Colonic mucosa (tissue), 4 donors: ENCODE results near the gene LGR4. TPM values are rescaled to one million over a fixed set of nuclear protein-coding genes. Genes with fewer than 3 reads are reported as not detected.

Source experiments
- DNase-seq: peaks from one replicate; pipeline ENCODE4 v3.0.0-alpha.2; 2020
- H3K27ac ChIP-seq: fragments of 200-600 bp; one replicate; pipeline ENCODE4 v1.8.0; 2021
- H3K27me3 ChIP-seq: fragments of 200-600 bp; one replicate; pipeline ENCODE4 v1.8.0; 2021
- H3K36me3 ChIP-seq: fragments of 200-600 bp; one replicate; pipeline ENCODE4 v1.8.0; 2021
- H3K4me1 ChIP-seq: fragments of 200-600 bp; one replicate; pipeline ENCODE4 v1.8.0; 2021; ENCODE audit warnings: mild to moderate bottlenecking
- H3K4me3 ChIP-seq: fragments of 200-600 bp; one replicate; pipeline ENCODE4 v1.8.0; 2021
- H3K9ac ChIP-seq, 2 donors: one replicate each; pipeline ENCODE4 v1.7.0; 2013; ENCODE audit warnings: control low read depth in 2 of 2, low read depth in 2 of 2, low read length in 2 of 2
- H3K9me3 ChIP-seq: fragments of 200-600 bp; one replicate; pipeline ENCODE4 v1.8.0; 2021
- intact Hi-C: fragments of 100-400 bp; cut with DNase I; formaldehyde crosslinking; loops from one replicate; pipeline ENCODE4 v1.14.1; 2022
- total RNA-seq, 2 donors: library from RNA; stranded (reverse); fragmentation: NEBNext Ultra II Directional in 1 of 2; extraction: Animal tissue kit (Norgen Biotek cat#: 25700) in 1 of 2; gene quantifications; one replicate each; pipeline ENCODE4 v1.2.1, GENCODE V29; 2021
- TF ChIP-seq, protein P1 (sequence below): fragments of 200-600 bp; IDR thresholded peaks from one replicate; pipeline ENCODE4 v1.8.0; 2022; ENCODE audit warnings: antibody characterized with exemption, mild to moderate bottlenecking
- donor health status: healthy.
- donor health status: DM: no; HTN: no; CAD: no.
- donor health status: DM: no; HTN: no; CAD: no.

LGR4 gene
- total RNA-seq, 2 donors from 2014 or later = 88.2 to 94.5 TPM

DNA sequence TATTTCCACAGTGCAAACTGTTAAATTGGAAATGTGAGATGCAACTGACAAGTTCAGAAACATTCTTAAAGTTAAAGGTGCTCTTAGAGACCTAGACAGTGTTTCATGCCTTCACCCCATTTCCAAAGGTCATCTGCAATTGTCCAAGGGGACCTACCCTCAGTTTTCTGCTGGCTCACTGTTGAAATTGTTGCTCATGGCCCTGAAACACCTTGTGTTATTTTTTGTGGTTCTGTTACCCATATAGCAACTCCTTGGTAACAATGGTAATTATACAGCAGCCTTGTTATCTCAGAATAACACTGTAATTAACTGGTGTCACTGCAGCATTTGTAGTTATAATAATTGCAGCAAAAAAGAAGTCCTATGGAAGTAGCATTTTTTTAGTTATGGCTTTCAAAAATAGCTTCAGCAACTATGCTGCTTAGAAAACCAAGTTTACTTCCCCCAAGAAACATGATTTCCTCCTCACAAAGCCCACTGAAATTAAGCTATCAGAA is 60.3 kb downstream of the LGR4 start:
- DNase-seq = no peak
- Histone ChIP-seq H3K27me3 (no peaks in the 10 kb centered on the region), H3K9ac (no peak overlapping the region), H3K4me3 (no peak overlapping the region), H3K9me3 (no peaks in the 10 kb centered on the region), H3K27ac (no peak overlapping the region), H3K4me1 (no peaks in the 10 kb centered on the region), H3K36me3 (no peaks in the 10 kb centered on the region)
- intact Hi-C loops = no loop called here
- TF ChIP-seq, protein P1, sequence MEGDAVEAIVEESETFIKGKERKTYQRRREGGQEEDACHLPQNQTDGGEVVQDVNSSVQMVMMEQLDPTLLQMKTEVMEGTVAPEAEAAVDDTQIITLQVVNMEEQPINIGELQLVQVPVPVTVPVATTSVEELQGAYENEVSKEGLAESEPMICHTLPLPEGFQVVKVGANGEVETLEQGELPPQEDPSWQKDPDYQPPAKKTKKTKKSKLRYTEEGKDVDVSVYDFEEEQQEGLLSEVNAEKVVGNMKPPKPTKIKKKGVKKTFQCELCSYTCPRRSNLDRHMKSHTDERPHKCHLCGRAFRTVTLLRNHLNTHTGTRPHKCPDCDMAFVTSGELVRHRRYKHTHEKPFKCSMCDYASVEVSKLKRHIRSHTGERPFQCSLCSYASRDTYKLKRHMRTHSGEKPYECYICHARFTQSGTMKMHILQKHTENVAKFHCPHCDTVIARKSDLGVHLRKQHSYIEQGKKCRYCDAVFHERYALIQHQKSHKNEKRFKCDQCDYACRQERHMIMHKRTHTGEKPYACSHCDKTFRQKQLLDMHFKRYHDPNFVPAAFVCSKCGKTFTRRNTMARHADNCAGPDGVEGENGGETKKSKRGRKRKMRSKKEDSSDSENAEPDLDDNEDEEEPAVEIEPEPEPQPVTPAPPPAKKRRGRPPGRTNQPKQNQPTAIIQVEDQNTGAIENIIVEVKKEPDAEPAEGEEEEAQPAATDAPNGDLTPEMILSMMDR = no peak

- intact Hi-C loops = no loop called here
- Histone ChIP-seq H3K27ac (no peak overlapping the region), H3K36me3 (no peaks in the 10 kb centered on the region), H3K4me3 (no peak overlapping the region), H3K9me3 (no peaks in the 10 kb centered on the region), H3K9ac (no peak overlapping the region), H3K27me3 (no peaks in the 10 kb centered on the region), H3K4me1 (no peaks in the 10 kb centered on the region)
- TF ChIP-seq, protein P1 = no peak
- no peak for DNase-seq
These were observed 61.3 kb downstream of the LGR4 start for GRCh38 chr11:27411328-27411727.

- TF ChIP-seq, protein P1 = no peak
- DNase-seq = no peak
- Histone ChIP-seq H3K36me3 (no peaks in the 10 kb centered on the region), H3K27ac (no peak overlapping the region), H3K9ac (no peak overlapping the region), H3K4me3 (no peak overlapping the region), H3K4me1 (no peaks in the 10 kb centered on the region), H3K9me3 (no peaks in the 10 kb centered on the region), H3K27me3 (no peaks in the 10 kb centered on the region)
- intact Hi-C loops = no loop called here
These were observed 62.3 kb downstream of the LGR4 start for GRCh38 chr11:27410272-27410671.

DNA sequence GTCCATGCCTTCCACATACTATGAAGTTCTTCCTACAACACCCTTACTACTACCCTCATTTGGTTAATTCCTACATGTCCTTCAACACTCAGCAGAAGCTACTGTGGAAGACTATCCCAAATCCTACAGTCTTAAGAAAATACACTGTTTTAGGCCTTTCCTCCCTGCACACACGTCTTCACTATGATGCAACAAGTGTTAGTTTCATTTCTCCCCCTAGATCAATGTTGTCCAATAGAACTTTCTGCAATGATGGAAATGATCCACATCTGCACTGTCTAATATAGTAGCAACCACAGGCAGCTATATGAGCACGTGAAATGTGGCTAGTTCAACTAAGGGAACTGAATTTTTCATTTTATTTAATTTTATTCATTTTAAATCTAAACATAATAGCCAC is 62.8 kb downstream of the LGR4 start:
- H3K9ac ChIP-seq = no peak overlapping the region
- no peaks in the 10 kb centered on the region for H3K4me1 ChIP-seq
- intact Hi-C loops = no loop called here

GRCh38 chr11:27409049-27409448 is 63.5 kb downstream of the LGR4 start:
- H3K4me1 ChIP-seq = no peaks in the 10 kb centered on the region
- DNase-seq = no peak
- H3K27me3 ChIP-seq = no peaks in the 10 kb centered on the region
- no peak overlapping the region for H3K4me3 ChIP-seq
- H3K9me3 ChIP-seq = no peaks in the 10 kb centered on the region
- TF ChIP-seq, protein P1 = no peak
- H3K9ac ChIP-seq = no peak overlapping the region
- H3K27ac ChIP-seq = no peak overlapping the region
- H3K36me3 ChIP-seq = no peaks in the 10 kb centered on the region
- intact Hi-C loops = no loop called here

More for the DNA sequence above, 62.8 kb downstream of the LGR4 start:
- Histone ChIP-seq H3K4me3 (no peak overlapping the region), H3K27ac (no peak overlapping the region), H3K36me3 (no peaks in the 10 kb centered on the region), H3K9me3 (no peaks in the 10 kb centered on the region), H3K27me3 (no peaks in the 10 kb centered on the region)
- DNase-seq = no peak
- TF ChIP-seq, protein P1 = no peak
